HG03097 (cell line): ENCODE measurements around the gene EPB41L4A.

Source experiments
- ATAC-seq: cut with Tn5 transposase; IDR thresholded peaks from one replicate; pipeline ENCODE4 v1.9.1; 2021; ENCODE audit not compliant: unreplicated experiment, low FRiP score

EPB41L4A gene

DNA sequence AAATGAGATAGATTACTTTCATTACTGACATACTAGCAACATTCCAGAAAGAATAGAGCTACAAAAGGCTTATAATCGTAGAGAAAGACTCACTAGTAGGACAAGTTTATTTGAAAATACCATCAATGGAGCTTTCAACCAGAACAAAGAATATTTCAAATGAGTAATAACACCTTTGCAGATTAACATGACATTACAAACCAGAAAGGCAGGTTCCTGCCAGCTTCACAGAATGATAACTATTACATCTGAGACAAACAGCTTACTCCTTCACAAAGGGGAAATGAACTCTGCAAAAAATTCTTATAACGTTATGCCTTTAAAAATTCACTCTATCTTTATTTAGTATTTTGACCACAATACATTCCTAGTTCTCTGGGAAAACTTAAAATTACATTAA is 103.1 kb downstream of the EPB41L4A start:
- no peak for ATAC-seq

DNA sequence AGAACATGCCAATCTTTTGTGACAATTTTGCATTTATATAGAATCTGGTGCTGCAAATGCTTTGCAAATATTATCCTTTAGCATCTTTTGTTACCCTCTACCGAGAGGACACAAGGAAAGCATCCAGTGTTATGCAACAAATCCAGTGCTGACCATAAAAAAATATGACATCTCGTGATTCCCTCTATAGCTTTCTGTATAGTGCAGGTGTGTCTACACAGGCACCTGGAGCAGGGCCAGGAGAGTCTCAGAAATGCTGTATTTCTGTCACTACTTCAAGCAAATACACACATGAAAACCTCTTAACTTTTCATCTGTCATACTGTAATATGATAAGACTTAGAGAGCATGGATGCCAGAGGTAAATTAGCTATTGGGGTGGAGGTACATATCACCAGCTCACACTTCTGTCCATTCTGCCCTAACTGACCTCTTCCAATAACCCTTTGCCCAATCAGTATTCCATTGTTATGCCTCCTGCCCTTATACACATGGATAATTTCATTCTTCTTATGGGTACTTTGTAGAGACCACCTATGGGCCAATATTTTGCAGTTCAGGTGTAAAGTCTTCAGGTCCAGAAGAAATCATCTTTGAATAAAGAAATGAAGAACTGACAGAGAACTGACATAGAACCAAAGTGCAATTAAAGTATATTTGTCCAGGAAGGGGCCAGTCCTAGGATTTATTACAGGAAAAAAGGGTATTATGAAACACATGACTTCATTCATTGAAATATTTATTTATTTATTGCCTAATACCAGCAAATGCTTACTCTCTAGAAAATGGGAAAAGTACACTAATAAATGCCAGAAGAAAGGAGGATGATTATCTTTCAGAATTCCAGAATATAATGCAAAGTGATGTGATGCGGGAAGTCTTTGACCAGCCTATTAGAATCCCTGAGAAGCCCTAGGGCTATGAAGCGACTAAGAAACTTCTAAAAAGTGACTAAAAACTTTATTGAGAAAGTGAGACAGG is 106.5 kb downstream of the EPB41L4A start:
- no peak for ATAC-seq

DNA sequence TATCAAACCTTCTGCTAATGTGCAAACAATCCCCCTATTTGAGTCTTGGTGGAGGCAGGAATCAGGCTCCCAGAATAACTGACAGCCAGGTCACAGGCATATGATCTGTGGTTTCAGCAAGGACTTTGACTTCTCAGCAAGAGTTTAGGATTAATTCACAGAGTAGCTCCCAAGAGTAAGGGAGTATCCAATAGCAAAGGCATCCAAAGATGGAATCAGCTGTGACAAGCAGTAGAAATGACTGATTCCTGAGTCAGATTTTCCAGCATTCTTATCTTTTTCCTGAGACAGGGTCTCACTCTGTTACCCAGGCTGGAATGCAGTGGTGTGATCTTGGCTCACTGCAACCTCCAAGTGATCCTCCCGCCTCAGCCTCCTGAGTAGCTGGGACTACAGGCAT is 108.3 kb downstream of the EPB41L4A start:
- no peak for ATAC-seq

DNA sequence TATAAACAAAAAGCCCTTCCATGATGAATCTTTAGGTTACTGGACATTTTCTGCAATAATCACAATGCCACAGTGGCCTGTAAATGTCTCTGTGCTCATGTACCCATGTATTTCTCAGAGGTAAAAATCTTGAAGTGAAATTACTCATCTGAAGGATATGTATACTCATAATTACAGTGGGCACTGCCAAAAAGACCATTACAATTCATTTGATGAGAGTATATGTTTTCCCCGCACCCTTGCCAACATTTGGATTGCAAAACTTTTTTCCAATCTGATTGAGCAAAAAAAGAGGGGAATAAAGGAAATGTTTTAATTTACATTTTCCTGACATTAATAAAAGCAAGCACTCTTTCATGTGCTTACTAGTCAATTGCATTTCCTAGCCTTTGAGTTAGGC is 110.5 kb downstream of the EPB41L4A start:
- ATAC-seq: no peak

DNA sequence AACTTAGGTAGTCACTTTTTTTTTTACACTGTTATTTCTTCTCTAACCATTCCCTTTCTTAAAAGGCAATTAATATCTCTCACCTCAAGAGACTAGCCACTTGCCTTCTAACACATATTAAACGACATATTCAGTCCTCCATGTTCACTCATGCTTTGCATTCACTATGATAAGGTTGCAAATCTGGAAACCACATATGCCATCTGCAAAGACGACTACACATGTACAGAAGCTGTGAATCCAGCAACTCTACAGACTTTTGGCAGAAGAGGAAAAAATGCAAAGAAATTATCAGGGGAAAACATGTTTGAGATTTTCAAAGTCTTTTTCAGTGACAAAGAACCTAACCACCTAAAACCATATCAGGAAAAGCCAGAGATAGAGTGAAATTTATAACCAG is 112.1 kb downstream of the EPB41L4A start:
- ATAC-seq: no peak

DNA sequence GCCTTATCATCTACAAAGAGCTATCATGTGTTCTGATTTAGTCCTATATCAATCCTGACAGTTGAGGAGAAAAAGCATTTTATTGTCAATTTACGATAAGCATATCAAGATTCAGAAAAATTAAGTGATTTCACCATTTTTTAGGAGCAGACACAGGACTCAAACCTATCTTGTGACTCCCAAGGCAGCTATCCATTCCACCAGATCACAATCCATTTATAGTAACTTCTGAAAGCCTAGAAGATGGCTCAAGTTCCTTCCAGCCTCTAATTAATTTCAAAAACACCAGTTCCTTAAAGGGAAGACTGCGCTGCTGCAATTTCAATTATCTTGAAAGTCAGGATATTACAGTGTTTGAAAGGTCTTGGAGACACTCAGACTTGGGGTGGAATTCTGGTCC is 114.3 kb downstream of the EPB41L4A start:
- ATAC-seq: no peak

DNA sequence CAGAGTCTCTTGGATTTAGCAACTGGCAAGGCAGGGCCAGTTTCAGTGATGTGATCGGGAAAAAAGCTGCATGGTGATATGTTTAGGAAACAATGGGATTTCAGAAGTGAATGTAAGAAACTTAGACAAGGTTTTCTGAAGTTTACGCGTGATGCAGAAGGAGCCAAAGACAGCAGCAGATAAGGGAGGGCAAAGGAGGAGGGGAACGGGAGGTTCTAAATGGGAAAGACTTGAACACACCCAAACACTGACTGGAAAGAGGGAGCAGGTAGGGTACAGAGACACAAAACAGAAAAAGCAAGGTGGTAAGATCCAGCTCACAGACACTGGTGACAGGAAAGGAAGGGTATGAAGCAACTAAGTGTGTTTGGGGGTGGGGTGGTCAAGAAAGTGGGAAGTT is 115.4 kb downstream of the EPB41L4A start:
- ATAC-seq: no peak

DNA sequence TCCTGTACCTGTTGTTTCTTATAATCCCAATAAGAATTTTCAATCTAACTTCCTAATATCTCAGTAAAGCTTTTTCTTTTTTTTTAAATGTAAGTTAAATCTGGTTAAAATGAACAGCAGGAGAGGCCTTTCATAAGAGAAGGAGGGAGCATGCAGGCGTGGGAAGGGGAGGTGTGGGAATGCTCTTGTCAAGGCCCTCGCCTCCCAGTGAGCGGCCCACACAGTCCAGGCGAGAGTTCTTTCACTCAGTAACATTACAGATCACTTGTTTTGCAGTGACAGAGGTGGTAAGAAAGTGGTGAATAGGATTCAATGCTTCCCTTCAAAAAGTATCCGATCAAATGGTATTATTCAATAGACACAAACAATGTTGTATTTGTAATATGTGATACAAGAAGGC is 125.0 kb downstream of the EPB41L4A start:
- ATAC-seq: no peak

DNA sequence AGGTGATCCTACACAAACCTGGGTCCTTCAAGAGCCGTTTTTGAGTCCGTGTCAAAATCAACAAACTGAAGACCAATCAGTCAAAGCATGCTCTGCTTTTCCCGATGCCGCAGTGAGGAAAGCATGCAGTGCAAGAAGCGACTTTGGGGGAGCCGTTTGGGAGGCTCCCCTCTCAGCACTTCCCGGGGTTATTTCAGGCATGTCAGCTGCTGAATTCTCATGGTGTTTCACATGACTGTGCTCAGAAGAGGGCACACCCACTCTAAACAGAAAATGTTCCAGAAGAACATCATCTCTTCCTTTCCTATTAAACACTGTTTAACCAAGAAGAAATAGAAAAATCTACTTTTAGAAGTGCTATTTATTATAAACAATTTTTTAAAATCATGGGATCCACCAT is 125.5 kb downstream of the EPB41L4A start:
- no peak for ATAC-seq

DNA sequence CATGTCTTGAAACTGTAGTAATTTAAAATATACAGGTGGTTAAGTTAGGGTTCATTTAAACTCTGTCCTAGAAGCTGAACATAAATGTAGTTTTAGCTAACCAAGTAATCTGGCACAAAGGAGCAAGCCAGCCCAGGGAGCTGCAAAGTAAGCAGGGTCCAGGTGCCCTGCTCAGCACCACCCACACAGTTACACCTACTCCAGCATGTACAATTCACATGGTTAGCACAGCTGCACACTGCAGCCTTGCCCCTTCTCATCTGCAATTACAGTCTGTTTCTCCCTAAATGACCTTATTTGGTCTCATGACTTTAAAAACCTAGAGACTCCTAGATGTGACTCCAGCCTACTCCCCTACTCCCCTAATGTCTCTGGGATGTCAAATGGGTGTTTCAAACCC is 128.4 kb downstream of the EPB41L4A start:
- no peak for ATAC-seq

DNA sequence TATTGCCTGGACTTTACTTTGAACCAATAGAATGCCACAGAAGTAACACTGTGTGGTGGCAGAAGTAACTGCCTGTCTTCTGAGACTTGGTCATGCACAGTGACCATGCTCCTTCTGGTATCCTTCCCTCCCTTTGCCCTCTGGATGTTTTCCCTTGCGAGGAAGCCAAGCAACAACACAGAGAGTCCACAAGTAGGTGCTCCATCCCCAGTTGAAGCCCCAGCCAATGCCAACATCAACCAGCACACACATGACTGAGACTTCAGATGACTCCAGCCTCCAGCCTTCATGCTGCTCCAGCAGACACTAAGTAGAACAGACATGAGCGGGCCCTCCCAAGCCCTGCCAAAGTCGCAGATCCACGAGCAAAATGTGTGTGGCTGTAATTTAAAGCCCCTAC is 129.6 kb downstream of the EPB41L4A start:
- no peak for ATAC-seq

DNA sequence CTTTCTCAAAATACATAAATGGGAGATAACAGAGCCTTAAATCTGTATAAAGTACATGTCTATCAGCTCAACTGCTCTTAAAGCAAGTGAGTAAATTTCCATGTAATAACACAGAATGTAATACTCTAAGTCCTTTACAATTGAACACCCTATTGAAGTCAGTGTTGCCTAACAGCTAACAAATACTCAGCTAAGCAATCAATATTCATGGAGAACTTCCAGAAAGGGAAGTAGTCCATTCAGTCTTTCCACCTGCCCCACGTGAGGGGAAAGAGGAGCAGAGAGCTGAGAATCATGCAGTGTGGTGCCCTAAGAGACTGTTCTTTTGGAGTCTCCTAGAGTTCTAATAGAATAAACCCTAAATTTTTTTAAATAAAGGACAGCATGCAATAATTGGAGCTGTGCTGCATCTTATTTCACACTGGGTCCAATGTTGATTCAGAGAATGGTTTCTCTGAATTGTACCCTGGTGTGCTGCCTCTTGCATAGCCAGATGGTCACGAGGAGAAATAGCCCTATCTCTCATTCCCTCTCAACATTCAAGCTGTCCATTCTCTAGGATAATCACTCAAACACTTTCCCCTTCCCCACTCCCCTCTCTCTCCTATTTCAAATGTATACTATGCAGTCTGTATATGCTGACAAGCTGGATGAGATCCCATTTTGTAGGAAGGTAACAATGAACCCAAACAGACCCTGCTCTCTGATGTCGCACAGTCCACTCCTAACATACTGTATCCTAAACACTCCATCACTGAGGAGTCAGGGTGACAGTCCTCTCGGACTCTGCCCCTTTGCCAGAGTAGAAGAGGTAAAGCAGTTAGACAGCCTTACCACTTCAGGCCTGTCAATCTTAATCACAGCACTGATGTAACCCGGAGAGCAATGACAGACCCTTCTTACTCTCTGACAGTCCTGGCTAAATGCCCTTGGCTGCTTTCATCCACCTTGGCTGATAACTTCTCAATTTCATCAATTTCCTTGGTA is 134.8 kb downstream of the EPB41L4A start:
- ATAC-seq: no peak

DNA sequence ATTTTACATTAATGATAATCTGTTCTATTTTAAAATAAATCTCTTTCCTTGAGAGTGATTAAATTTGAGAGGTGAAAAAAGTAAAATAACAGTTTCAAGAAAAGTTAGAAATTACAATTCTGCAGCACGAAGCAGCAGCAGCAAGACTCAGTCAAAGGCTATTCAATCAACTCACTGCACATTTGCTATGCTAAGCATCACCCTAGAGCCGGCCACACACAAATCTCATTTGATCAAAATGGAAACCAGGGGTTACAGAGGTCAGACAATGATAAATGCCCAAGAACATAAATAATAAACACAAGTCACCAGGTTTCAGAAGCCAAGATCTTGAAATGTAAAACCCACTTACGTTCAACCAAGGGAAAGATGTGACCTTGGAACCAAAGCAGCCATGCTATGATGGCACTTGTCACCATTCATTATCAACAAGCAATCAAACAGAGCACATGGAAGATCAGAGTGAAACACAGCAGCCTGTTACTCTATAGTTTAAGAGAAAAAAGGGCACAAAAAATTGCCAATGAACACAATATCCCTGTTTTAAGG is 136.0 kb downstream of the EPB41L4A start:
- ATAC-seq: no peak

DNA sequence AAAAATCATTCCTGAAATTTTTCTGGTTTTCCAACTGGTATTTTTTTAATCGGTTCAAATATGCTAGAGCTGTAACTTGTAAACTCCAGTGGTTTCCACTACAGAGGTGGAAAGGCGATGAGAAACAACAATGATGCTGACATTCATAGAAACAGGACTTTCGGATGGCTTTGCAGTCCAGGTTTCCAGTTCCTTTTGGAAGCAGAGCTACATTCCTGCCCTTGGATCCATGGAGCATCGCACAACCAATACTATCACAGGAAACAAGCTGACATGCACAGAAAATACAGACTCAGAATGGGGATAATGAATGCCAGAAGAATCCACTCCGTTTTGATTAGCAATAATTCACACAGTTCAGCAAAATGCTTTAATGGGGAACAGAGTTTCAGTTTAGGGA is 140.0 kb downstream of the EPB41L4A start:
- ATAC-seq: no peak

DNA sequence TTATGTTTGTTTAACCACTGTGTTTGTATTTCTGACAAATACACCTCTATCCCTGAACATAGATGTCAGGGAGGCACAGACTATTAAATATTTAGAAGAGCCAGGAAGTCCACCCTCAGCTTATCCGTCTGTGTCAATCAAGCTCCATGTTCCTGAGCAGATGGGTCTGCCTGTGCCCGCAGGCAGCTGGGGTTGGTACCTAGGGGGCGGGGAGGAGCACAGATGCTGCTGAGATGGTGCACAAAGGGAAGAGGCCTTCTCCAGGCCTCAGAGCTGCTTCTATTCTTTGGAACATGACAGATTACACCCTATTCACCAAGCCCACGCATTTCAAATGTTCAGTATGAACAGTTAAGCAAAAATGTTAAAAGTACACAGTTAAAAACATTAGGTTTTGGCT is 142.1 kb downstream of the EPB41L4A start:
- ATAC-seq: no peak

DNA sequence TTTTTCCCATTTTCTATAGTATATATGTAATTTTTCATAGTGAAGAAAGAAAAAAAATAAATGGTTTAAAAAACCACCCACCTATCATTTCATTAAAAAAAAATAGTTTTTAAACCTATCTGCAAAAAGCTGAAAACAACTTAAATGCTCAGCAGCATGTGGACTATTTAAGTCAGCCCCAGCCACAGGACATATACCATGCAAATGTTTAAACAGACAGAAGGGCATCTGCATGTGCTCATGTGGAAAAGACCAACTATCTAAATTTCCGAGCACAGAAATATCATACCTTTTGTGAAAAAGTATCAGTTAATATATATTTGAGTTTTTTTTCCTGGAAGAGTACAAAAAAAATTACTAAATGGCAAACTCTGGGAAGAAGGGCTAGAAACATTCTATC is 143.4 kb downstream of the EPB41L4A start:
- no peak for ATAC-seq

DNA sequence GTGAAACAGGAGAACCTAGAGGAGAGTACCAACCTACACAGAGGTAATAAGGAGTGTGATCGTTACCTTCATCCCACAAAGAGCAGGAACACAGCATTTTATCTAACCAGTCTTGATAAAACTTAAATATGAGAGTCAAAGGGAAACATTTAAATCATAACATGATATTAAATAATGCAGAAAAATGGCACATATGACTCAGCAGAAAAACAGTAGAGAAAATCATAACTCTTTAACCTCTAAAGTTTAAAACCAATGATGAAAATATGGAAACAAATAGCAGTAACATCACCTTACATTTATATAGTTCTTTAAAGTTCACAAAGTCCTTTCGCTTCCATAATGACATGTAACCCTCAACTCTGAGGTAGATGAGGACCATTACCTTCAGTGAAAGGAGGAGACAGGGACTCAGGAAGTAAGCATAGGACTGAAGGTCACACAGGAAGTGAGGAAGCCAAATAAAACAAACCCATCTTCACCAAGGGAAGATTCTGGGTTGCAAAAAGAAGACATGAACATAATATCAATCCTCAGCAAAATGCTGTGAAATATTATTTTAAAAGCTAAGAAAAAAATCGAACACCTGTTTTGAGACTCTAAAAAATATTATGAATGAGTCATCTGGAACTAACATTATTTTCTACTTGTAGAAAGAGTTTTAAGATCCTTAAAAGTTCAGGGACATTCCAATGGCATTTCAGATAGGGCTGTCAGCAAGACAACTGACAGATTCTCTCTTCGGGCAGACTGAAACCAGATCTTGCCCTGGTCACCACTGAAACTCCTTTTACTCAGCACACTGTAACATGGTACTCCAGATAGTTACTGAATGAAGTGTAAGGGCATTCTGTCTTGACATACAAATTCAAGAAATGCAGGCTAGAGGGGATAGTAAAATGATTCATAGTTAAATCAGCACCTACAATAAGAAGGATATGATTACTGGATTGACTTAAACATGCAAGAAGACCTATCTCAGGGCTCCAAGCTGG is 148.5 kb downstream of the EPB41L4A start:
- ATAC-seq: no peak

DNA sequence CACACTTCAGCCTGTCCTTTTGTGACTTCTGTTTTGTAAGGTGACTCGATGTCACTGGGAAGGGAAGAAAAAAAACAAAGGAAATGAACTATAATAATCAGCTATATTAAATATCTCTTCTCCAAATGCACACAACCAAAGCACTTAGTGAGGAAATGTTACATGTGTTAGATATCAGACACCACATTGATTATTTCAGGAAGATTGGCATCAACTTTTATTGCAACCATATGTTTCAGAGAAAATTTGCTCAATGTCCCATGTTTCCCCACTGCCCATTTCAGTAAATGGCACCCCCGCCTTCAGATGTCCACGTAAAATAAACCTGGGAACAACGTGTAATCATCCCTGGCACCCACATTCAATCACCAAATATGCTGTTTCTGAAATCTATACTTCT is 151.8 kb downstream of the EPB41L4A start:
- ATAC-seq: no peak

DNA sequence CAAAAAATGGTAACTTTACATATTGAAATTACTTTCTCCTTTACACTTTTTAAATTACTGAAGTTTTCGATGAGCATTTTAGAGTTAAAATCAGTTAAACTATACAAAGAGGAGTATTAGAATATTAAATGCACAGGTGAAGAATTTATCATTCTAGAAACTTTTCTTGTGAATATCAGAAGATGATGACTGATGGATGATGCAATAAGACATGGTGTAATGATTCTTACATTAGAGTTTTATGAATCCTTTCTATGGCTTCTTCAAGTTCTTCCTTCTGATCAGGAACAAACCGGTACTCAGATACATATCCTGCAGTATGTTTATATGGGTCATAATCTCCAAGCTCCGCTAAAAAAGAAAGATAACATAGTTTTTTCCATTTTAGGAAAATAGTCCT is 154.4 kb downstream of the EPB41L4A start:
- no peak for ATAC-seq

DNA sequence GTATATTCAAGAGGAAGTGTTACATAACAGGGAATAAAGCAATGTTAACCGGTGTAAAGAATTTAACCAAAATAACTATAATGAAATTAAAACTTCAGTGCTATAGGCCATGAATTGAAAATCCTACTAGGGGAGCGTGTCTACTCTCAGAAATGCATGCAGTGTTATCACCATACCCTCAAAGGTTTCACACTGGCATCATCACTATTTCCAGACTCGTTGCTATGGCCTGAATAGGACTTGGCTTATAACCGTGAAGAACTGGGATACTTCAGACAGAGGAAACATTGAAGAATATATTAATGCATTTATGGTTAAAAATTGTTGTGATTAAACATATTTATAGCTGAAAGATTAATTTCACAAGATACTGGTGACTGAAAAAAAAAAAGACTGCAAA is 154.9 kb downstream of the EPB41L4A start:
- no peak for ATAC-seq
